Left lung (tissue), 10 donors: ENCODE results near the gene TDRD3. TPM values are rescaled to one million over a fixed set of nuclear protein-coding genes. Genes with fewer than 3 reads are reported as not detected.
A peak's percentile ranks its signal among the peaks of the same experiment; 100 is the strongest.

Experiments used
- ATAC-seq: fragments of 200-7000 bp; cut with Tn5 transposase; one replicate; pipeline ENCODE4 v1.9.1; 2020; ENCODE audit warnings: moderate library complexity
- DNase-seq, 4 donors: peaks; one replicate each; pipeline ENCODE4 v3.0.0-alpha.2; 2013 to 2020
- H3K27ac ChIP-seq, 2 donors: fragments of 200-600 bp; sonication (generic) in 1 of 2; one replicate each; pipeline versions ENCODE4 v1.5.0 to v1.8.0; 2020 to 2021
- H3K27me3 ChIP-seq, 2 donors: fragments of 200-600 bp; sonication (generic) in 1 of 2; one replicate each; pipeline versions ENCODE4 v1.5.0 to v1.8.0; 2020 to 2021
- H3K36me3 ChIP-seq, 2 donors: fragments of 200-600 bp; sonication (generic) in 1 of 2; one replicate each; pipeline versions ENCODE4 v1.5.0 to v1.8.0; 2020 to 2021
- H3K4me1 ChIP-seq, 2 donors: fragments of 200-600 bp; one replicate each; pipeline ENCODE4 v1.8.0; 2021
- H3K4me3 ChIP-seq, 2 donors: fragments of 200-600 bp; sonication (generic) in 1 of 2; one replicate each; pipeline versions ENCODE4 v1.5.0 to v1.8.0; 2020 to 2021; ENCODE audit warnings: mild to moderate bottlenecking in 1 of 2
- H3K9me3 ChIP-seq, 2 donors: fragments of 200-600 bp; sonication (generic) in 1 of 2; one replicate each; pipeline versions ENCODE4 v1.5.0 to v1.8.0; 2020 to 2021
- intact Hi-C, 2 donors: fragments of 100-400 bp; cut with DNase I; formaldehyde crosslinking; loops; one replicate each; pipeline versions ENCODE4 v1.11.2 to v1.14.2; 2022
- polyA plus RNA-seq, 6 donors: library from polyadenylated mRNA; unstranded; fragments of 120-200 nt; gene quantifications; one replicate each; pipeline ENCODE4 v1.2.1, GENCODE V29; 2013; ENCODE audit not compliant: insufficient read length in 6 of 6
- total RNA-seq, 2 donors: library from RNA; stranded (reverse); fragmentation: NEBNext Ultra II Directional; extraction: Animal tissue kit (Norgen Biotek cat#: 25700); gene quantifications; one replicate each; pipeline ENCODE4 v1.2.1, GENCODE V29; 2021
- TF ChIP-seq, protein P1 (sequence below), 2 donors: fragments of 200-600 bp; sonication (generic) in 1 of 2; IDR thresholded peaks; one replicate each; pipeline versions ENCODE4 v1.5.0 to v1.8.0; 2021; ENCODE audit warnings: antibody characterized with exemption in 2 of 2
- donor health status: DM: no; HTN: yes; CAD: no.
- donor health status: DM: no; HTN: no; CAD: no.

Gene TDRD3
- total and polyA plus RNA-seq, 8 donors, result 18.2 to 43.4 (median 41.1) TPM

DNA sequence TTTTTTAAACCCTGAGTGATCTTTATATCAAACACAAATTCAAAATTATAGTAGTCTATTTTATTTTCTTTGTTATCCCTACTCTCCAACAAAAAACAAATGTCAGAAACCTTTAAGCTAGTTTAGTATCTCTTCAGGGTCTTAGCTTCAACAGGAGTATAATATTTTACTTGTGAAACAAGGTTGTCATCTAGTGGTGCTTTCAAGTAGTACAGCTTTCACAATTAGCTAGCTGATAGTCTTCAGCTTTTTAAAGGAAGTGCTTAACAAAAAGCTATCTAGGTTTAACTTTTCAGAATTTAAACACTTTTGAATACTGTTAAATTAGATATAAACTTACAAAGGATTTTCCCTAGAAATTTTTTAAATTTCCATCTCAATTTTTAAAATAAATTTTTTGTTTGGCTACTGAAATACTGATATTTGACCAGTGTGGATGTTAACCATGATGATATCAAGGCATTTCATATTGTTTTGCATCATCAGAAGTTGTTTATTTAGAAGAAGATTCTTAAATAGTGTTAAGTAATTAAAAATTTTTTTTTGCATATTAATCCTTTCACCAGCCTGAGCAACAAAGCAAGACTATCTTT, 34.2 kb downstream of the TDRD3 start:
- H3K9me3 ChIP-seq, result peaks cover 0 to 5% of the 10 kb centered on the region in 2 donors
- no peaks in the 10 kb centered on the region for H3K4me1 ChIP-seq
- no peak overlapping the region for H3K27ac ChIP-seq
- TF ChIP-seq, protein P1, sequence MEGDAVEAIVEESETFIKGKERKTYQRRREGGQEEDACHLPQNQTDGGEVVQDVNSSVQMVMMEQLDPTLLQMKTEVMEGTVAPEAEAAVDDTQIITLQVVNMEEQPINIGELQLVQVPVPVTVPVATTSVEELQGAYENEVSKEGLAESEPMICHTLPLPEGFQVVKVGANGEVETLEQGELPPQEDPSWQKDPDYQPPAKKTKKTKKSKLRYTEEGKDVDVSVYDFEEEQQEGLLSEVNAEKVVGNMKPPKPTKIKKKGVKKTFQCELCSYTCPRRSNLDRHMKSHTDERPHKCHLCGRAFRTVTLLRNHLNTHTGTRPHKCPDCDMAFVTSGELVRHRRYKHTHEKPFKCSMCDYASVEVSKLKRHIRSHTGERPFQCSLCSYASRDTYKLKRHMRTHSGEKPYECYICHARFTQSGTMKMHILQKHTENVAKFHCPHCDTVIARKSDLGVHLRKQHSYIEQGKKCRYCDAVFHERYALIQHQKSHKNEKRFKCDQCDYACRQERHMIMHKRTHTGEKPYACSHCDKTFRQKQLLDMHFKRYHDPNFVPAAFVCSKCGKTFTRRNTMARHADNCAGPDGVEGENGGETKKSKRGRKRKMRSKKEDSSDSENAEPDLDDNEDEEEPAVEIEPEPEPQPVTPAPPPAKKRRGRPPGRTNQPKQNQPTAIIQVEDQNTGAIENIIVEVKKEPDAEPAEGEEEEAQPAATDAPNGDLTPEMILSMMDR (IDR thresholded peaks at IDR 0.05), result peak; percentile 76 to 95
- DNase-seq (peak in 2 of 4 donors; percentile 36 to 65), ATAC-seq (peak; percentile 93)
- no peaks in the 10 kb centered on the region for H3K27me3 ChIP-seq
- H3K4me3 ChIP-seq, result no peak overlapping the region
- no peaks in the 10 kb centered on the region for H3K36me3 ChIP-seq
- intact Hi-C loops, result no loop called here

DNA sequence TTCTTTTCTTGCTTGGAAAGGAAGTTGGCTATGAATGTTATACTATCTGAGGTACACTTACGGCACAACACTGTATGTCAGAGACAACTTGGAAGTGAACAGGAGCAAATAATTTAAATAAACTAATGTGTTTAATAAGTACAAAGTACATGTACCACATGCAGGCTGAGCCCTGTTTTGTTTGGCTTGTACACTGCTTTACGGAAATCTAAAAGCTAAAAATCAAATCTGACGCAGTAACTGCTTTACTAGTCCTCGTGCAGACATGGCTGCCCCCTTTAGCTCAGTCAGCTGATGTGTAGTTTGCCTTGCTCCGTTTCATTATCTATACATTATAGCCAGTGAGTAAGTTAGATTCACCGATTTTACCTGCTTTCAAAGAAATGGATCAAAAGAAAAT, 36.5 kb downstream of the TDRD3 start:
- TF ChIP-seq, protein P1 (IDR thresholded peaks at IDR 0.05), result no peak
- intact Hi-C loops, result no loop called here
- Histone ChIP-seq H3K9me3 (peaks cover 0 to 5% of the 10 kb centered on the region in 2 donors), H3K4me3 (no peak overlapping the region), H3K27me3 (no peaks in the 10 kb centered on the region), H3K4me1 (no peaks in the 10 kb centered on the region), H3K36me3 (no peaks in the 10 kb centered on the region), H3K27ac (peak overlapping the region in 1 of 2 donors; percentile 45)
- DNase-seq (no peak), ATAC-seq (no peak)

DNA sequence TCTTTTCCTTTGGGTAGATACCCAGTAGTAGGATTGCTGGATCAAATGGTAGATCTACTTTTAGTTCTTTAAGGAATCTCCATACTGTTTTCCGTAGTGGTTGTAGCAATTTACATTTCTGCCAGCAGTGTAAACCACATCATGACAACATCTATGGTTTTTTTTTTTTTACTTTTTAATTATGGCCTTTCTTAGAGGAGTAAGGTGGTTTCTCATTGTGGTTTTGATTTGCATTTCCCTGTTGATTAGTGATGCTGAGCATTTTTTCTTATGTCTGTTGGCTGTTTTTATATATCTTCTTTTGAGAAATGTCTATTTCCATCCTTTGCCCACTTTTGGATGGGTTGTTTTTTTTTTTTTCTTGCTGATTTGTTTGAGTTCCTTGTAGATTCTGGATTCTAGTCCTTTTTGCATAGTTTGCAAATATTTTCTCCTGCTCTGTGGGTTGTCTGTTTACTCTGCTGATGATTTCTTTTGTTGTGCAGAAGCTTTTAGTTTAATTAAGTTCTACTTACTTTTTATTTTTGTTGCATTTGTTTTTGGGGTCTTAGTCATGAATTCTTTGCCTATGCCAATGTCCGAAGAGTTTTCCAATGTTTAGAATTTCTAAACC, 38.8 kb downstream of the TDRD3 start:
- intact Hi-C loops, result no loop called here
- no peaks in the 10 kb centered on the region for H3K27me3 ChIP-seq
- H3K4me1 ChIP-seq, result no peaks in the 10 kb centered on the region
- H3K27ac ChIP-seq, result no peak overlapping the region
- ATAC-seq (no peak), DNase-seq (no peak)
- TF ChIP-seq, protein P1 (IDR thresholded peaks at IDR 0.05), result no peak
- H3K4me3 ChIP-seq, result no peak overlapping the region
- no peaks in the 10 kb centered on the region for H3K36me3 ChIP-seq
- peaks cover 0 to 5% of the 10 kb centered on the region in 2 donors for H3K9me3 ChIP-seq

DNA sequence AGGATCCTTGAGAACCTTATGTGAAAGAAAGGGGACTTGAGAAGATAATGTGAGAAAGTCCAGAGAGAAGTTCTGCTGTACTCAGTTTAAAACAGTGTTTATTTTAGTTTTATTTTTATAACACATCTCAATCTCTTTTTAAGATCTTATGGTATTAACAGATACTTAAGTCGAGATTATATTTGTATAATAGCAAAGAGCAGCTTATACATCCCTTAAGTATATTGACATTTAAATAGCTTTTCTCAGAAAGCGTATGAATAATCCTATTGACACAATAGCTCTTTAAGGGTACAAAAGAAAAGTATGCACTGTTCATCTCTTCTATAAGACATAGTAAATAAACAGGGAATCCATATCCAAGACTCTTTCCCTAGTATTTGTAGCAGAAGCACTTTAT, 42.2 kb downstream of the TDRD3 start:
- intact Hi-C loops, result no loop called here
- Histone ChIP-seq H3K9me3 (peaks cover 0 to 5% of the 10 kb centered on the region in 2 donors), H3K27ac (no peak overlapping the region), H3K27me3 (no peaks in the 10 kb centered on the region), H3K4me1 (no peaks in the 10 kb centered on the region), H3K4me3 (no peak overlapping the region), H3K36me3 (no peaks in the 10 kb centered on the region)
- no peak for DNase-seq
- TF ChIP-seq, protein P1 (IDR thresholded peaks at IDR 0.05), result no peak
- peak; percentile 23 for ATAC-seq

DNA sequence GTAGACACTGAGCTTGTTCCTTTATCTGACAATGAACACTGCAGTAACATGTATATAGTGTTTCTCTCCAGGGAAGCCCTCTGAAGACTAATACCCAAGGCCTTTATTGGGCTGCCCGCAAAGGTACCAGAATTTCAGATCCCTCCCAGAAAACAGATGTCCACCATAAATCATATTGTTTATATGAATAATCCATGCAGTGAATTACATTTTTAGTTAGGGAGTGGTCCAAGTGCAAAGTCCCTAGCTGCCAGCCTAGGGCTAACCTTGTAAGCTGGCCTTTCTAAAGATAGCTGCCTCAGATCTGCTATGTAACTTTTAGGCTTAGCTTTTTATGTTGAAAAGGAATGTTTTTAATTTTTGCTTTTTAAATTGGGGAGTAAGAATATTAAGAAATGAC, 44.7 kb downstream of the TDRD3 start:
- DNase-seq (no peak), ATAC-seq (no peak)
- Histone ChIP-seq H3K36me3 (no peaks in the 10 kb centered on the region), H3K4me1 (no peaks in the 10 kb centered on the region), H3K27me3 (no peaks in the 10 kb centered on the region), H3K9me3 (no peaks in the 10 kb centered on the region), H3K4me3 (no peak overlapping the region), H3K27ac (no peak overlapping the region)
- intact Hi-C loops, result no loop called here
- TF ChIP-seq, protein P1 (IDR thresholded peaks at IDR 0.05), result no peak
